Ascending aorta (tissue), 2 donors: ENCODE data around the gene OR2T10. TPM values are rescaled to one million over a fixed set of nuclear protein-coding genes. Genes with fewer than 3 reads are reported as not detected.

Experiments
- DNase-seq, 2 donors: peaks; one replicate each; pipeline ENCODE4 v3.0.0-alpha.2; 2019; ENCODE audit warnings: low spot score in 2 of 2
- H3K27ac ChIP-seq, 2 donors: fragments of 200-600 bp; sonication (generic); one replicate each; pipeline ENCODE4 v1.5.1; 2016 to 2017; ENCODE audit warnings: mild to moderate bottlenecking in 1 of 2
- H3K27me3 ChIP-seq: fragments of 200-600 bp; sonication (generic); one replicate; pipeline ENCODE4 v1.5.1; 2017
- H3K36me3 ChIP-seq, 2 donors: fragments of 200-600 bp; sonication (generic); one replicate each; pipeline ENCODE4 v1.5.1; 2016
- H3K4me1 ChIP-seq, 2 donors: fragments of 200-600 bp; sonication (generic); one replicate each; pipeline ENCODE4 v1.5.1; 2016 to 2017; ENCODE audit warnings: mild to moderate bottlenecking in 1 of 2
- H3K4me3 ChIP-seq, 2 donors: fragments of 200-600 bp; sonication (generic); one replicate each; pipeline ENCODE4 v1.5.1; 2016 to 2017; ENCODE audit warnings: mild to moderate bottlenecking in 1 of 2
- H3K9me3 ChIP-seq, 2 donors: fragments of 200-600 bp; sonication (generic); one replicate each; pipeline ENCODE4 v1.5.1; 2016
- intact Hi-C: fragments of 100-400 bp; cut with DNase I; formaldehyde crosslinking; loops from one replicate; pipeline ENCODE4 v1.15.1; 2023
- total RNA-seq: library from RNA; depleted of rRNA; stranded (reverse); fragments of >200 nt; gene quantifications from one replicate; pipeline ENCODE4 v1.1.0, GENCODE V29; 2016
- TF ChIP-seq, protein P1 (sequence below), 3 experiments: fragments of 200-600 bp in 2 of 3; fragments of 450-650 bp in 1 of 3; sonication (generic) in 2 of 3; IDR thresholded peaks; one replicate each; pipeline ENCODE4 v1.5.1; 2016 to 2019; ENCODE audit warnings: antibody characterized with exemption in 3 of 3, mild to moderate bottlenecking in 1 of 3, moderate library complexity in 1 of 3

The OR2T10 gene
- total RNA-seq, 1 donor from 2014 or later: not detected

DNA sequence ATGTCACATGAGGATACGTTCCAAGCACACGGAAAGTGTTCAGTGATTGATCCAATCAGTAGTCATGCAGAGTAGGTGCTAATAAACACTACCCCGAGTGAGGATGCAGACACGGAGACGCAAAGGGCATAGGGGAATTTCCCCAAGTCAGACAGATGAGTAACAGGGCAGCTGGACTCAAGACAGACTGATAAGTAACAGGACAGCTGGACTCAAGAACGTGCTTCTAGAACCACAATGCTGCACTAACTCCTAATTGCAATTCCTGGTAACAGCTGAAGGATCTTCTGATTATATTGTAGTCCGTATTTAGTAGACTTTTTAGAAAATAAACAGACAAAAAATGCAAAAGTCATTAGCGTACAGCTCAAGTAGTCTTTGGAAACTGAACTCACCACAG, 1.9 kb upstream of the OR2T10 start:
- TF ChIP-seq, protein P1, sequence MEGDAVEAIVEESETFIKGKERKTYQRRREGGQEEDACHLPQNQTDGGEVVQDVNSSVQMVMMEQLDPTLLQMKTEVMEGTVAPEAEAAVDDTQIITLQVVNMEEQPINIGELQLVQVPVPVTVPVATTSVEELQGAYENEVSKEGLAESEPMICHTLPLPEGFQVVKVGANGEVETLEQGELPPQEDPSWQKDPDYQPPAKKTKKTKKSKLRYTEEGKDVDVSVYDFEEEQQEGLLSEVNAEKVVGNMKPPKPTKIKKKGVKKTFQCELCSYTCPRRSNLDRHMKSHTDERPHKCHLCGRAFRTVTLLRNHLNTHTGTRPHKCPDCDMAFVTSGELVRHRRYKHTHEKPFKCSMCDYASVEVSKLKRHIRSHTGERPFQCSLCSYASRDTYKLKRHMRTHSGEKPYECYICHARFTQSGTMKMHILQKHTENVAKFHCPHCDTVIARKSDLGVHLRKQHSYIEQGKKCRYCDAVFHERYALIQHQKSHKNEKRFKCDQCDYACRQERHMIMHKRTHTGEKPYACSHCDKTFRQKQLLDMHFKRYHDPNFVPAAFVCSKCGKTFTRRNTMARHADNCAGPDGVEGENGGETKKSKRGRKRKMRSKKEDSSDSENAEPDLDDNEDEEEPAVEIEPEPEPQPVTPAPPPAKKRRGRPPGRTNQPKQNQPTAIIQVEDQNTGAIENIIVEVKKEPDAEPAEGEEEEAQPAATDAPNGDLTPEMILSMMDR (IDR thresholded peaks at IDR 0.05): no peak
- Histone ChIP-seq H3K4me3 (no peak overlapping the region), H3K4me1 (no peaks in the 10 kb centered on the region), H3K27me3 (no peaks in the 10 kb centered on the region), H3K27ac (no peak overlapping the region), H3K9me3 (no peaks in the 10 kb centered on the region), H3K36me3 (no peaks in the 10 kb centered on the region)
- intact Hi-C loops: no loop called here
- no peak for DNase-seq

DNA sequence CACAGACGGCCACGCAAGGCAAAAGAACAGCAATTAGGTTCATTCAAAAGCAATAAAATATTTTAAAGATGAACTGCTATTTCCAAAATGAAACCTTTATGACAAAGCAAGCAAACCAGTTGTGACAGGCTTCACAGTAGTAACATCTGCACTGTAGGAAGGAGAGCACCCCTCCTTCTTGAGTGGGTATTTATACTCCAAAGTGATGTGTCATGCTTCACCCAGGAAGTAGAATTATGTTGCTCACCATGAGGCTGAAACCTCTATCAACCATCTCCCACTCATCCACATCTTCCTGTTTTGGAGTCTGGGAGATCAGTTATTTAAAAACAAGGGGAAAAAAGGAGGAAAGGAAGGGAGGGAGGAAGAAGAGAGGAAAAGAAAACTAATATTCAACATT, 885 bp downstream of the OR2T10 start:
- no peaks in the 10 kb centered on the region for H3K27me3 ChIP-seq
- H3K4me3 ChIP-seq: no peak overlapping the region
- TF ChIP-seq, protein P1 (IDR thresholded peaks at IDR 0.05): no peak
- H3K36me3 ChIP-seq: no peaks in the 10 kb centered on the region
- H3K9me3 ChIP-seq: no peaks in the 10 kb centered on the region
- intact Hi-C loops: no loop called here
- no peak overlapping the region for H3K27ac ChIP-seq
- DNase-seq: no peak
- no peaks in the 10 kb centered on the region for H3K4me1 ChIP-seq

DNA sequence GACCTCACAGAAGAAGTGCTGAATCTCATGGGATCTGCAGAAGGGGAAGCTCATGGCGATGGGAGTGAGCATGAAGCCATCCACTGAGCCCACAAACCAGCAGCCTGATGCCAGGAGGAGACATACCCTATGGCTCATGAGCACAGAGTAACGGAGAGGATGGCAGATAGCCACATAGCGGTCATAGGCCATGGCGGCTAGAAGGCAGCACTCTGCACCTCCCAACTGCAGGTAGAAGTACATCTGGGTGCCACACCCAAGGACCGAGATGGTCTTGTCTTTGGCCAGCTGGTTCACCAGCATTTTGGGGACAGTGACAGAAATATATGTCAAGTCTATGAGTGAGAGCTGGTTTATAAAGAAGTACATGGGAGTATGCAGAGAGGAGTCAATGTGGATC, 4.3 kb downstream of the OR2T10 start:
- H3K36me3 ChIP-seq: no peaks in the 10 kb centered on the region
- no peaks in the 10 kb centered on the region for H3K27me3 ChIP-seq
- no peak overlapping the region for H3K4me3 ChIP-seq
- no peaks in the 10 kb centered on the region for H3K4me1 ChIP-seq
- TF ChIP-seq, protein P1 (IDR thresholded peaks at IDR 0.05): no peak
- intact Hi-C loops: no loop called here
- H3K27ac ChIP-seq: no peak overlapping the region
- no peaks in the 10 kb centered on the region for H3K9me3 ChIP-seq
- DNase-seq: no peak

DNA sequence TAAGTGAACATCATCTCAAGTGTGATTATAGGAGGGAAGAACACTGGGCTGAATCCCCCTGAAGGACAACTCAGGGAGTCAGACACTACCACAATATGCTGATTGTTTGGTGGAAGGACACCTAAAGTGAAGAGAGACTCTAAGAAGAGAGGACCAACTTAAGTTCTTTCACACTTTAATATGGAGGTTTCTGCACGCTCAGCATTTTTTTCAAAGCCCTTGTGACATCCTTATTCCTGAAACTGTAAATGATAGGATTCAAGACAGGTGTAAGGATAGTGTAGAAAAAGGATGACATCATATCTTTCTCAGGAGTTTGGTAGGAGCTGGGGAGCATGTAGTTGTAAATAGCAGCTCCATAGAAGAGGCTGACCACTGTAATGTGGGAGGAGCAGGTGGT, 4.8 kb downstream of the OR2T10 start:
- no peak overlapping the region for H3K4me3 ChIP-seq
- no peaks in the 10 kb centered on the region for H3K9me3 ChIP-seq
- TF ChIP-seq, protein P1 (IDR thresholded peaks at IDR 0.05): no peak
- no peaks in the 10 kb centered on the region for H3K36me3 ChIP-seq
- no peak overlapping the region for H3K27ac ChIP-seq
- H3K27me3 ChIP-seq: no peaks in the 10 kb centered on the region
- no peaks in the 10 kb centered on the region for H3K4me1 ChIP-seq
- intact Hi-C loops: no loop called here
- no peak for DNase-seq

DNA sequence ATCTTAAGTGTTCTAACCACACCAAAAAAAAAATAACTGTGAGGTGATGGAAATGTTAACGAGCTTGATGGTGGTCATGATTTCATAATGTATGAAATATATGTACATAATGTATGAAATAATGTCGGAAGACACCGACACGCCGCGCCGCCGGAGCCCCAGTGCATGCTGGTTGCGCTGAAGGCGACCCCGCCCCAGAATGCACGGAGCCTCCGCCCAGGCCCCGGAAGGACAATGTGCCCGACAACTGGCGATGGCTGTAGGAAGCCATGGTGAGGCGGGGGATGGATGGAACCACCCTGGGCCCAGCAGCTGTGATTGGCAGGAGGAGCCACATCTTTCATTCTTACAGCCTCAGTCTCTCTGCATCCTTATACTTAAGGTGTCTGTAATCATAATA, 7.4 kb downstream of the OR2T10 start:
- Histone ChIP-seq H3K27me3 (no peaks in the 10 kb centered on the region), H3K4me1 (no peaks in the 10 kb centered on the region), H3K27ac (no peak overlapping the region), H3K4me3 (no peak overlapping the region), H3K36me3 (no peaks in the 10 kb centered on the region), H3K9me3 (no peaks in the 10 kb centered on the region)
- TF ChIP-seq, protein P1 (IDR thresholded peaks at IDR 0.05): no peak
- no peak for DNase-seq
- intact Hi-C loops: no loop called here

DNA sequence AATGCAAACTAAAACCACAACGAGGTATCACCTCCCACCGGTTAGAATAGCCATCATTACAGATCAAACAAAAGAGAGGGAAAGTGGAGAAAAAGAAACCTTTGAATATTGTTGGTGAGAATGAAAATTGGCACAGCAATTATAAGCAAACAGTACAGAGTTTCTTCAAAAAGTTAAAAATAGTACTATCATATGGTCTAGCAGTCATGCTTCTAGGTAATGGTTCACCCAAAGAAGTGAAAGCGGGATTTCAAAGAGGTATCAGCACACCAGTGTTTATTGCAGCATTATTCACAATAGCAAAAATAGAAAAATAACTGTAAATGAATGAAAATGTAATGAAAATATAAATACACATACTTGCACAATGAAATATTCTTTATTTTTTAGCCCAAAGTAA, 8.2 kb downstream of the OR2T10 start:
- TF ChIP-seq, protein P1 (IDR thresholded peaks at IDR 0.05): no peak
- Histone ChIP-seq H3K4me3 (no peak overlapping the region), H3K4me1 (no peaks in the 10 kb centered on the region), H3K27ac (no peak overlapping the region), H3K27me3 (no peaks in the 10 kb centered on the region), H3K36me3 (no peaks in the 10 kb centered on the region), H3K9me3 (no peaks in the 10 kb centered on the region)
- intact Hi-C loops: no loop called here
- no peak for DNase-seq
